ENCODE data around the gene RUNX2. TPM values are rescaled to one million over a fixed set of nuclear protein-coding genes. Genes with fewer than 3 reads are reported as not detected.

RUNX2 gene
- total and polyA plus RNA-seq, 3 experiments from 2014 or later = 16.1 to 25.8 (median 25.3) TPM

GRCh38 chr6:45470131-45470738, 142.1 kb downstream of the RUNX2 start:
- CTCF ChIA-PET = no interaction called here
- no peaks in the 10 kb centered on the region for H3K9me3 Mint-ChIP-seq
- peaks cover 0 to 1% of the 10 kb centered on the region in 2 donors for H3K27me3 Mint-ChIP-seq
- peaks cover 0 to 57% (median 31%) of the 10 kb centered on the region in 3 donors for H3K4me1 Mint-ChIP-seq
- Histone ChIP-seq H3K36me3 (ENCODE audit: insufficient read depth, low read length) (no peaks in the 10 kb centered on the region), H3K4me3 (ENCODE audit: low read length) (no peak overlapping the region), H3K27ac (ENCODE audit: low read depth, low read length) (no peak overlapping the region), H3K9me3 (ENCODE audit: low read length) (no peaks in the 10 kb centered on the region), H3K4me1 (ENCODE audit: insufficient read depth, low read length) (no peaks in the 10 kb centered on the region), H3K27me3 (ENCODE audit: insufficient read depth, low read length, poor library complexity, severe bottlenecking) (no peaks in the 10 kb centered on the region)
- H3K27ac Mint-ChIP-seq = peak overlapping the region in 3 of 8 donors; percentile 0 to 67 (median 46)
- H3K36me3 Mint-ChIP-seq = peaks cover 5 to 31% (median 18%) of the 10 kb centered on the region in 3 donors
- H3K4me3 Mint-ChIP-seq = no peak overlapping the region
- POLR2A ChIA-PET = no interaction called here
- DNase-seq = no peak

- no peak for DNase-seq
- peaks cover 0 to 45% (median 26%) of the 10 kb centered on the region in 3 donors for H3K4me1 Mint-ChIP-seq
- peaks cover 5 to 26% (median 15%) of the 10 kb centered on the region in 3 donors for H3K36me3 Mint-ChIP-seq
- Histone ChIP-seq H3K27me3 (ENCODE audit: insufficient read depth, low read length, poor library complexity, severe bottlenecking) (no peaks in the 10 kb centered on the region), H3K36me3 (ENCODE audit: insufficient read depth, low read length) (no peaks in the 10 kb centered on the region), H3K4me3 (ENCODE audit: low read length) (no peak overlapping the region), H3K4me1 (ENCODE audit: insufficient read depth, low read length) (no peaks in the 10 kb centered on the region), H3K27ac (ENCODE audit: low read depth, low read length) (no peak overlapping the region), H3K9me3 (ENCODE audit: low read length) (no peaks in the 10 kb centered on the region)
- H3K27me3 Mint-ChIP-seq = peaks cover 0 to 1% of the 10 kb centered on the region in 2 donors
- H3K4me3 Mint-ChIP-seq = no peak overlapping the region
- peak overlapping the region in 5 of 8 donors; percentile 6 to 39 (median 21) for H3K27ac Mint-ChIP-seq
- ChIA-PET CTCF (no interaction called here), POLR2A (interaction anchor here (0.6 kb wide), 1 partner anchor 523 kb away, joined by 8 read pairs; no protein-coding TSS in a partner anchor)
- no peaks in the 10 kb centered on the region for H3K9me3 Mint-ChIP-seq
Observed at GRCh38 chr6:45472382-45472781, 144.3 kb downstream of the RUNX2 start.

- H3K27me3 ChIP-seq (ENCODE audit: insufficient read depth, low read length, poor library complexity, severe bottlenecking) = no peaks in the 10 kb centered on the region
- Mint-ChIP-seq H3K36me3 (peaks cover 0 to 21% (median 10%) of the 10 kb centered on the region in 3 donors), H3K27me3 (peaks cover 0 to 1% of the 10 kb centered on the region in 2 donors), H3K27ac (peak overlapping the region in 7 of 8 donors; percentile 6 to 54 (median 23)), H3K4me3 (peak overlapping the region in 1 of 7 donors; percentile 54), H3K9me3 (no peaks in the 10 kb centered on the region), H3K4me1 (peaks cover 0 to 37% (median 20%) of the 10 kb centered on the region in 3 donors)
- H3K4me1 ChIP-seq (ENCODE audit: insufficient read depth, low read length) = peaks cover 3% of the 10 kb centered on the region
- no peak for DNase-seq
- no peaks in the 10 kb centered on the region for H3K9me3 ChIP-seq (ENCODE audit: low read length)
- H3K27ac ChIP-seq (ENCODE audit: low read depth, low read length) = no peak overlapping the region
- ChIA-PET CTCF (no interaction called here), POLR2A (no interaction called here)
- no peaks in the 10 kb centered on the region for H3K36me3 ChIP-seq (ENCODE audit: insufficient read depth, low read length)
- no peak overlapping the region for H3K4me3 ChIP-seq (ENCODE audit: low read length)
Observed at GRCh38 chr6:45473121-45473993, 145.2 kb downstream of the RUNX2 start.

GRCh38 chr6:45474376-45474775, 146.2 kb downstream of the RUNX2 start:
- POLR2A ChIA-PET = no interaction called here
- H3K4me3 Mint-ChIP-seq = no peak overlapping the region
- H3K36me3 Mint-ChIP-seq = peaks cover 0 to 21% (median 10%) of the 10 kb centered on the region in 3 donors
- peak overlapping the region in 3 of 8 donors; percentile 6 to 54 (median 10) for H3K27ac Mint-ChIP-seq
- no peaks in the 10 kb centered on the region for H3K9me3 ChIP-seq (ENCODE audit: low read length)
- CTCF ChIA-PET = no interaction called here
- H3K4me3 ChIP-seq (ENCODE audit: low read length) = no peak overlapping the region
- peaks cover 6% of the 10 kb centered on the region for H3K4me1 ChIP-seq (ENCODE audit: insufficient read depth, low read length)
- no peaks in the 10 kb centered on the region for H3K36me3 ChIP-seq (ENCODE audit: insufficient read depth, low read length)
- DNase-seq = no peak
- H3K27ac ChIP-seq (ENCODE audit: low read depth, low read length) = no peak overlapping the region
- peaks cover 0 to 1% of the 10 kb centered on the region in 2 donors for H3K27me3 Mint-ChIP-seq
- H3K9me3 Mint-ChIP-seq = no peaks in the 10 kb centered on the region
- H3K4me1 Mint-ChIP-seq = peaks cover 0 to 29% (median 17%) of the 10 kb centered on the region in 3 donors
- H3K27me3 ChIP-seq (ENCODE audit: insufficient read depth, low read length, poor library complexity, severe bottlenecking) = no peaks in the 10 kb centered on the region

- no peaks in the 10 kb centered on the region for H3K36me3 ChIP-seq (ENCODE audit: insufficient read depth, low read length)
- Mint-ChIP-seq H3K36me3 (peaks cover 0 to 11% (median 1%) of the 10 kb centered on the region in 3 donors), H3K27ac (peak overlapping the region in 5 of 8 donors; percentile 4 to 42 (median 23)), H3K4me1 (peaks cover 2 to 23% (median 21%) of the 10 kb centered on the region in 3 donors), H3K9me3 (no peaks in the 10 kb centered on the region), H3K4me3 (no peak overlapping the region), H3K27me3 (peaks cover 0 to 1% of the 10 kb centered on the region in 2 donors)
- H3K27ac ChIP-seq (ENCODE audit: low read depth, low read length) = no peak overlapping the region
- ChIA-PET CTCF (no interaction called here), POLR2A (no interaction called here)
- no peaks in the 10 kb centered on the region for H3K27me3 ChIP-seq (ENCODE audit: insufficient read depth, low read length, poor library complexity, severe bottlenecking)
- H3K4me1 ChIP-seq (ENCODE audit: insufficient read depth, low read length) = peaks cover 6% of the 10 kb centered on the region
- H3K9me3 ChIP-seq (ENCODE audit: low read length) = no peaks in the 10 kb centered on the region
- no peak overlapping the region for H3K4me3 ChIP-seq (ENCODE audit: low read length)
- DNase-seq = no peak
Observed at GRCh38 chr6:45476341-45476740, 148.2 kb downstream of the RUNX2 start.

- H3K4me1 Mint-ChIP-seq = peaks cover 2 to 23% (median 20%) of the 10 kb centered on the region in 3 donors
- H3K27ac ChIP-seq (ENCODE audit: low read depth, low read length) = no peak overlapping the region
- no peaks in the 10 kb centered on the region for H3K27me3 ChIP-seq (ENCODE audit: insufficient read depth, low read length, poor library complexity, severe bottlenecking)
- POLR2A ChIA-PET = no interaction called here
- H3K9me3 ChIP-seq (ENCODE audit: low read length) = no peaks in the 10 kb centered on the region
- CTCF ChIA-PET = no interaction called here
- no peaks in the 10 kb centered on the region for H3K36me3 ChIP-seq (ENCODE audit: insufficient read depth, low read length)
- no peak overlapping the region for H3K4me3 ChIP-seq (ENCODE audit: low read length)
- no peak overlapping the region for H3K27ac Mint-ChIP-seq
- no peak overlapping the region for H3K4me3 Mint-ChIP-seq
- H3K4me1 ChIP-seq (ENCODE audit: insufficient read depth, low read length) = peaks cover 6% of the 10 kb centered on the region
- peaks cover 0 to 8% (median 1%) of the 10 kb centered on the region in 3 donors for H3K36me3 Mint-ChIP-seq
- peaks cover 0 to 1% of the 10 kb centered on the region in 2 donors for H3K27me3 Mint-ChIP-seq
- no peak for DNase-seq
- H3K9me3 Mint-ChIP-seq = no peaks in the 10 kb centered on the region
Observed at GRCh38 chr6:45477278-45477677, 149.1 kb downstream of the RUNX2 start.

GRCh38 chr6:45477790-45478189, 149.7 kb downstream of the RUNX2 start:
- H3K4me3 Mint-ChIP-seq = no peak overlapping the region
- Histone ChIP-seq H3K36me3 (ENCODE audit: insufficient read depth, low read length) (no peaks in the 10 kb centered on the region), H3K9me3 (ENCODE audit: low read length) (no peaks in the 10 kb centered on the region), H3K27ac (ENCODE audit: low read depth, low read length) (no peak overlapping the region), H3K4me3 (ENCODE audit: low read length) (no peak overlapping the region), H3K4me1 (ENCODE audit: insufficient read depth, low read length) (peaks cover 6% of the 10 kb centered on the region), H3K27me3 (ENCODE audit: insufficient read depth, low read length, poor library complexity, severe bottlenecking) (no peaks in the 10 kb centered on the region)
- CTCF ChIA-PET = no interaction called here
- H3K27ac Mint-ChIP-seq = no peak overlapping the region
- DNase-seq = no peak
- POLR2A ChIA-PET = no interaction called here
- peaks cover 2 to 19% (median 17%) of the 10 kb centered on the region in 3 donors for H3K4me1 Mint-ChIP-seq
- no peaks in the 10 kb centered on the region for H3K9me3 Mint-ChIP-seq
- peaks cover 0 to 5% (median 1%) of the 10 kb centered on the region in 3 donors for H3K36me3 Mint-ChIP-seq
- H3K27me3 Mint-ChIP-seq = peaks cover 0 to 1% of the 10 kb centered on the region in 2 donors

- Mint-ChIP-seq H3K36me3 (peaks cover 0 to 3% (median under 1%) of the 10 kb centered on the region in 3 donors), H3K4me1 (peaks cover 2 to 22% (median 18%) of the 10 kb centered on the region in 3 donors), H3K27ac (no peak overlapping the region), H3K9me3 (no peaks in the 10 kb centered on the region), H3K4me3 (no peak overlapping the region), H3K27me3 (peaks cover 0 to 1% of the 10 kb centered on the region in 2 donors)
- DNase-seq = no peak
- no peaks in the 10 kb centered on the region for H3K9me3 ChIP-seq (ENCODE audit: low read length)
- no peaks in the 10 kb centered on the region for H3K36me3 ChIP-seq (ENCODE audit: insufficient read depth, low read length)
- H3K4me1 ChIP-seq (ENCODE audit: insufficient read depth, low read length) = peaks cover 6% of the 10 kb centered on the region
- H3K4me3 ChIP-seq (ENCODE audit: low read length) = no peak overlapping the region
- H3K27ac ChIP-seq (ENCODE audit: low read depth, low read length) = no peak overlapping the region
- ChIA-PET POLR2A (no interaction called here), CTCF (no interaction called here)
- no peaks in the 10 kb centered on the region for H3K27me3 ChIP-seq (ENCODE audit: insufficient read depth, low read length, poor library complexity, severe bottlenecking)
Observed at GRCh38 chr6:45478240-45478639, 150.1 kb downstream of the RUNX2 start.

Data from CD8-positive, alpha-beta memory T cell (primary cell).